SK-N-SH (cell line): ENCODE measurements around the gene PLK3. TPM values are rescaled to one million over a fixed set of nuclear protein-coding genes. Genes with fewer than 3 reads are reported as not detected.

Experiments
- CTCF ChIA-PET: fragments of 300-600, 350-600 bp; formaldehyde crosslinking; extraction: SDS; loops from one replicate; lab custom pipeline; 2021; lab: Yijun Ruan, JAX
- POLR2A ChIA-PET: fragments of 350-600 bp; sonication (Branson Sonifier 250); formaldehyde crosslinking; extraction: SDS; loops from one replicate; lab custom pipeline; 2020; ENCODE audit warnings: antibody characterized with exemption, inconsistent platforms; lab: Yijun Ruan, JAX
- DNase-seq: peaks from one replicate; pipeline ENCODE4 v3.0.0; 2012
- H2AFZ ChIP-seq: fragments of 200-600 bp; sonication (generic); 2 replicates; pipeline ENCODE4 v1.8.1; 2016; ENCODE audit warnings: antibody characterized with exemption, mild to moderate bottlenecking, low read depth
- H3F3A ChIP-seq: fragments of 200-600 bp; sonication (generic); replicated peaks from 2 replicates; pipeline ENCODE3; 2016; ENCODE audit warnings: antibody characterized with exemption, mild to moderate bottlenecking; ENCODE audit not compliant: insufficient read depth
- H3K27ac ChIP-seq, 2 experiments: fragments of 200-500 bp in 1 of 2; fragments of 200-600 bp in 1 of 2; sonication (Bioruptor generic) in 1 of 2; sonication (generic), shearing (Covaris generic) in 1 of 2; 2 replicates each; pipeline versions ENCODE4 v1.5.1 to v1.6.1; 2014 to 2016; ENCODE audit warnings: low read depth in 2 of 2, inconsistent platforms in 1 of 2, low read length in 1 of 2, mild to moderate bottlenecking in 1 of 2, mixed read lengths in 1 of 2
- H3K27me3 ChIP-seq: fragments of 200-600 bp; sonication (generic), shearing (Covaris generic); 2 replicates; pipeline ENCODE4 v1.6.1; 2016; ENCODE audit warnings: mixed run types; ENCODE audit not compliant: insufficient read depth
- H3K36me3 ChIP-seq, 2 experiments: fragments of 200-500 bp in 1 of 2; fragments of 200-600 bp in 1 of 2; sonication (Bioruptor generic) in 1 of 2; sonication (generic) in 1 of 2; replicated peaks in 1 of 2; 2 replicates each; pipeline versions ENCODE3 to v1.5.1; 2014 to 2016; ENCODE audit warnings: low read length in 1 of 2, mild to moderate bottlenecking in 1 of 2; ENCODE audit not compliant: insufficient read depth in 2 of 2, control insufficient read depth in 1 of 2
- H3K4me1 ChIP-seq, 2 experiments: fragments of 200-500 bp in 1 of 2; fragments of 200-600 bp in 1 of 2; sonication (Bioruptor generic) in 1 of 2; sonication (generic), shearing (Covaris generic) in 1 of 2; 2 replicates each; pipeline versions ENCODE4 v1.5.1 to v1.6.1; 2014 to 2016; ENCODE audit warnings: low read depth in 1 of 2, low read length in 1 of 2, mixed run types in 1 of 2; ENCODE audit not compliant: insufficient read depth in 2 of 2, control insufficient read depth in 1 of 2
- H3K4me2 ChIP-seq: fragments of 200-600 bp; sonication (generic), shearing (Covaris generic); 2 replicates; pipeline ENCODE4 v1.6.1; 2017; ENCODE audit warnings: mixed run types
- H3K4me3 ChIP-seq, 2 experiments: fragments of 200-500 bp in 1 of 2; fragments of 200-600 bp in 1 of 2; sonication (Bioruptor generic) in 1 of 2; sonication (generic), shearing (Covaris generic) in 1 of 2; 2 replicates each; pipeline versions ENCODE4 v1.5.1 to v1.8.1; 2014 to 2016; ENCODE audit warnings: low read depth in 2 of 2, inconsistent platforms in 1 of 2, low read length in 1 of 2, mild to moderate bottlenecking in 1 of 2, mixed read lengths in 1 of 2, moderate library complexity in 1 of 2
- H3K79me2 ChIP-seq: fragments of 200-600 bp; sonication (generic); 2 replicates; pipeline ENCODE4 v1.8.1; 2017; ENCODE audit warnings: mild to moderate bottlenecking; ENCODE audit not compliant: insufficient read depth
- H3K9ac ChIP-seq: fragments of 200-600 bp; sonication (generic); 2 replicates; pipeline ENCODE4 v1.6.1; 2017; ENCODE audit warnings: mixed run types
- H3K9me2 ChIP-seq: fragments of 200-600 bp; sonication (generic); 2 replicates; pipeline ENCODE4 v1.6.1; 2017; ENCODE audit warnings: mixed run types
- H3K9me3 ChIP-seq: fragments of 200-600 bp; sonication (generic); 2 replicates; pipeline ENCODE4 v1.6.1; 2017; ENCODE audit warnings: mixed run types, mild to moderate bottlenecking, moderate library complexity
- H4K20me1 ChIP-seq: fragments of 200-600 bp; sonication (generic); 2 replicates; pipeline ENCODE4 v1.6.1; 2017; ENCODE audit warnings: mild to moderate bottlenecking, mixed run types; ENCODE audit not compliant: insufficient read depth
- CHD2 ChIP-seq: fragments of 150-350 bp; IDR thresholded peaks from 2 replicates; pipeline ENCODE4 v1.6.1; 2018; ENCODE audit warnings: low read length; ENCODE audit not compliant: partially characterized antibody
- EZH2phosphoT487 ChIP-seq: fragments of 200-600 bp; sonication (generic); IDR thresholded peaks from 2 replicates; pipeline ENCODE4 v1.6.1; 2017; ENCODE audit warnings: low read depth, mixed run types, mild to moderate bottlenecking, antibody characterized with exemption, moderate library complexity, borderline replicate concordance
- GATA2 ChIP-seq: sonication (generic); formaldehyde crosslinking; IDR thresholded peaks from 2 replicates; pipeline ENCODE4 v1.5.0; 2020; ENCODE audit warnings: mild to moderate bottlenecking, missing genetic modification reagents
- MEF2A ChIP-seq: IDR thresholded peaks from 2 replicates; pipeline ENCODE4 v1.4.0; 2012; ENCODE audit warnings: low read depth, borderline replicate concordance
- MXI1 ChIP-seq: IDR thresholded peaks from 2 replicates; pipeline ENCODE4 v1.6.1; 2012; ENCODE audit warnings: mild to moderate bottlenecking, low read depth, low read length, improper control_type of control experiment
- NFIC ChIP-seq: IDR thresholded peaks from 2 replicates; pipeline ENCODE4 v1.4.0; 2012; ENCODE audit warnings: borderline replicate concordance
- POLR2AphosphoS5 ChIP-seq: IDR thresholded peaks from 2 replicates; pipeline ENCODE4 v1.6.1; 2012; ENCODE audit warnings: low read depth, low read length
- RAD21 ChIP-seq: IDR thresholded peaks from 2 replicates; pipeline ENCODE4 v1.6.1; 2012; ENCODE audit warnings: mild to moderate bottlenecking, low read length
- SIN3A ChIP-seq: IDR thresholded peaks from 2 replicates; pipeline ENCODE4 v1.6.1; 2012; ENCODE audit warnings: low read depth, mild to moderate bottlenecking, low read length, moderate library complexity, borderline replicate concordance
- SMC3 ChIP-seq: IDR thresholded peaks from 2 replicates; pipeline ENCODE4 v1.6.1; 2012; ENCODE audit warnings: low read depth, low read length, improper control_type of control experiment
- TCF12 ChIP-seq: IDR thresholded peaks from 2 replicates; pipeline ENCODE4 v1.4.0; 2012
- TEAD4 ChIP-seq: IDR thresholded peaks from 2 replicates; pipeline ENCODE4 v1.4.0; 2012; ENCODE audit warnings: mild to moderate bottlenecking, borderline replicate concordance; ENCODE audit not compliant: insufficient read depth
- YY1 ChIP-seq: IDR thresholded peaks from 2 replicates; pipeline ENCODE4 v1.4.0; 2012; ENCODE audit warnings: low read depth, mild to moderate bottlenecking
- WGBS: methylation state at CpG from one replicate; pipeline ENCODE4 v1.1.6; 2017; ENCODE audit warnings: low lambda C conversion rate; 5-methylcytosine and 5-hydroxymethylcytosine counted together
- polyA plus RNA-seq, 3 experiments: library from polyadenylated mRNA; depleted of rRNA; stranded (reverse); fragments of >200 nt; gene quantifications; 2 replicates each; pipeline ENCODE4 v1.2.3, GENCODE V29; 2012
- TF ChIP-seq, protein P1 (sequence below): IDR thresholded peaks from 2 replicates; pipeline ENCODE4; 2012
- TF ChIP-seq, protein P2 (sequence below): IDR thresholded peaks from 2 replicates; pipeline ENCODE4 v1.4.0; 2012; ENCODE audit warnings: low read depth

The PLK3 gene
- polyA plus RNA-seq, 1 of the 3 experiments (the other 2 are of a cell fraction): 82.8 TPM

DNA sequence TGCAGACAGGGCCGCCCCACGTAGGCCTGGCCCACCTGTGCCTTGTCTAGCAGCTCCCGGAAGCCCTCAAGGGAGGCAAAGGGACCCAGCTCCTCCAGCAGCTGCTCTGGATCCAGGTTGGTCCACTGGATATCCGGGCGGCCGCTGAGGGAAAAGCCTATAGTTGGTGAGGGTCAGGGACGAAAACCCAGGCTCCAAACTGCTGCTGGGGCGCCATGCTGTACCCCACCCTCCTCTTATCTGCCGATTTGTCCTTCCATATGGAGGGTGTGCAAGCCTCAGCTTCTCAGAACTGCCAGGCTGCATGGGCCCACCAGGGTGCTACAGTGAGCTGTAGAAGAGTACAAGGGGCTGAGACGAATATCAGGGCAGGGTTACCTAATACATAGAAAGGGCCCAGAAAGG is 30.7 kb downstream of the PLK3 start (continued):
- TF ChIP-seq, protein P1, sequence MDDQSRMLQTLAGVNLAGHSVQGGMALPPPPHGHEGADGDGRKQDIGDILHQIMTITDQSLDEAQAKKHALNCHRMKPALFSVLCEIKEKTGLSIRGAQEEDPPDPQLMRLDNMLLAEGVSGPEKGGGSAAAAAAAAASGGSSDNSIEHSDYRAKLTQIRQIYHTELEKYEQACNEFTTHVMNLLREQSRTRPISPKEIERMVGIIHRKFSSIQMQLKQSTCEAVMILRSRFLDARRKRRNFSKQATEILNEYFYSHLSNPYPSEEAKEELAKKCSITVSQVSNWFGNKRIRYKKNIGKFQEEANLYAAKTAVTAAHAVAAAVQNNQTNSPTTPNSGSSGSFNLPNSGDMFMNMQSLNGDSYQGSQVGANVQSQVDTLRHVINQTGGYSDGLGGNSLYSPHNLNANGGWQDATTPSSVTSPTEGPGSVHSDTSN: no peak
- TF ChIP-seq CHD2 (no peak), EZH2phosphoT487 (no peak), MEF2A (no peak), POLR2AphosphoS5 (no peak)
- TF ChIP-seq, protein P2, sequence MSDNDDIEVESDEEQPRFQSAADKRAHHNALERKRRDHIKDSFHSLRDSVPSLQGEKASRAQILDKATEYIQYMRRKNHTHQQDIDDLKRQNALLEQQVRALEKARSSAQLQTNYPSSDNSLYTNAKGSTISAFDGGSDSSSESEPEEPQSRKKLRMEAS: no peak

DNA sequence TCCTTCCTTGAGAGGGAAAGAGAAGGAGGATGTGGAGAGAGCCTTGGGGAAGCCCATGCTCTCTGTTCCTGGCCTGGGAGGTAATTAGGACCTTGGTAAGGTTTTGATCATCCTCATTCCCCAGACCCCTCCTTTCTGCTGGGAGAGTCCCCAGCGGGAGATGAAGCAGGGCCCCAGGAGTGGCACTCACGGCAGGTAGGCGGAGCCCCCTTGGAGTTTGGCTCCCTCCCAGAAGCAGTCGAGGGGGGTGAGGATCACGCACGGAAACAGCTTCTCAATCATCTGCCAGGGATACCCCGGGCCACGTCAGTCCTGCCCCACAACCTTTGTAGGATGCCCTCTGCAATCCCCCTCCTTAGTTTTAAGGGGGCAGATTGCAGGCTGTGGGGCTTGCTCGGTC is 31.3 kb downstream of the PLK3 start:
- Histone ChIP-seq H4K20me1 (no peaks in the 10 kb centered on the region), H3K9me3 (no peaks in the 10 kb centered on the region), H3K27ac (no peak overlapping the region), H3K4me2 (no peak overlapping the region), H3K27me3 (no peaks in the 10 kb centered on the region), H3K4me1 (peaks cover 0 to 2% of the 10 kb centered on the region in 2 experiments; a peak in 1 of 4 replicates), H3K79me2 (no peaks in the 10 kb centered on the region), H3K36me3 (no peaks in the 10 kb centered on the region), H3K4me3 (no peak overlapping the region), H3F3A (no peaks in the 10 kb centered on the region), H3K9ac (no peak overlapping the region), H3K9me2 (no peaks in the 10 kb centered on the region), H2AFZ (no peak overlapping the region)
- peak; percentile 31 for DNase-seq
- POLR2A ChIA-PET: interaction anchor here (0.9 kb wide), 1 partner anchor 118 kb away, joined by 3 read pairs; no protein-coding TSS in a partner anchor
- WGBS: 77% methylated on average over 4 of the region's 9 CpGs
- no peak for TF ChIP-seq MEF2A
- TF ChIP-seq TCF12: no peak
- no peak for TF ChIP-seq TEAD4
- no peak for TF ChIP-seq SIN3A
- CTCF ChIA-PET: interaction anchor here (0.7 to 1.5 kb wide), 6 partner anchors 9 to 472 kb away, joined by 3 to 7 read pairs (median 4); partner anchors contain the start of genes EIF2B3, HECTD3, RNU5D-1 and UROD

DNA sequence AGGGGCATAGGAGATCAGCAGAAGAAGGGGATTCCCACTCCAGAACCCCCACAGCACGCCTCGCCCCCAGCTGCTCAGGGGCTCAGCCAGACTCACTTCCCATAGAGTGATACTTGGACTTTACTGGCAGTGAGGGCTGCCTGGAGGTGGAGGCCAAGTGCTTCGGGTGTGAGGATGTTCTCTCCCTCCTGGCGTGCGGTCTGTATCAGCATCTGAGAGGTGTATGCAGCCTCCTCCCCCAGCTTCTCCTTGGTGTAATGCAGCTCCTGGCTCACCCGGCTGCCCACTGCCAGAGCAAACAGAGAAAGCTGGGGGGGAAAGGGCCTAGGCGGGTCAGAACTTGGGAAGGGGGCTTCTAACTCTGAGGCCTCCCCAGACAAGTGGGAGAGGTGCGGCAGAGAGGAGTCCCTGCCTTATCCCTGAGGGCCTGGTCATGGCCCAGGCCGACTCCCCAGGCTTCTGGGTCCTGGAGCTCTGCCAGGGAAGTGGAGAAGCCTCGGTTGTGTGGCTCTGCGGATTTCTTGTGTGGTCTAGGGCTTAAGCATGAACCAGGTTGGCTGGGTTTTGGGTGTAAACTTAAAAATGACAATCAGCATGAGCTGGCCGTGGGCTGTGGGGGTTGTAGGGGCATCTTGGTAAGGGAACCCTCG is 32.0 kb downstream of the PLK3 start:
- CTCF ChIA-PET: interaction anchor here (0.9 to 1.7 kb wide), 4 partner anchors 11 to 467 kb away, joined by 4 to 7 read pairs (median 6); partner anchors contain the start of genes HECTD3 and UROD
- Histone ChIP-seq H4K20me1 (no peaks in the 10 kb centered on the region), H3K27me3 (no peaks in the 10 kb centered on the region), H3K9me2 (no peaks in the 10 kb centered on the region), H3F3A (no peaks in the 10 kb centered on the region), H3K4me3 (no peak overlapping the region), H3K9me3 (no peaks in the 10 kb centered on the region), H3K36me3 (no peaks in the 10 kb centered on the region), H3K4me2 (no peak overlapping the region), H2AFZ (no peak overlapping the region), H3K27ac (no peak overlapping the region), H3K4me1 (peaks cover 0 to 2% of the 10 kb centered on the region in 2 experiments; a peak in 1 of 4 replicates), H3K79me2 (no peaks in the 10 kb centered on the region), H3K9ac (no peak overlapping the region)
- DNase-seq: peak; percentile 24
- POLR2A ChIA-PET: no interaction called here
- TF ChIP-seq TEAD4 (no peak), EZH2phosphoT487 (no peak), TCF12 (no peak), CHD2 (no peak), RAD21 (no peak), SIN3A (no peak), SMC3 (no peak), POLR2AphosphoS5 (no peak), MXI1 (no peak), YY1 (no peak), NFIC (no peak), GATA2 (CRISPR knock-in tag) (no peak), MEF2A (no peak)
- TF ChIP-seq, protein P2: no peak
- 86% methylated on average over 12 of the region's 13 CpGs for WGBS
